Keratinocyte (primary cell): Measurements from ENCODE around the gene DHX35.

Experiments used
- CTCF ChIP-seq, 3 experiments: IDR thresholded peaks in 1 of 3; conservative IDR thresholded peaks in 1 of 3; optimal IDR thresholded peaks in 1 of 3; 2 replicates in 2 of 3; 3 replicates in 1 of 3; pipeline versions ENCODE3 to v1.5.1; 2011; ENCODE audit warnings: low read length in 3 of 3, mild to moderate bottlenecking in 3 of 3, moderate library complexity in 2 of 3, control low read depth in 1 of 3, inconsistent platforms in 1 of 3; ENCODE audit not compliant: insufficient read depth in 2 of 3; ENCODE audit errors: extremely low read depth in 1 of 3
- EZH2 ChIP-seq: IDR thresholded peaks from one replicate; pipeline ENCODE4 v1.6.1; 2012; ENCODE audit warnings: inconsistent platforms, mild to moderate bottlenecking, low read length, moderate library complexity

GRCh38 chr20:38969708-38970107 is 7.6 kb downstream of the DHX35 start:
- TF ChIP-seq CTCF (optimal IDR thresholded peaks at IDR 0.05 in 1 of 3, IDR thresholded peaks at IDR 0.05 in 1 of 3, conservative IDR thresholded peaks at IDR 0.05 in 1 of 3; ENCODE audit: extremely low read depth in 1 of 3, insufficient read depth in 2 of 3, low read length in 3 of 3) (no peak), EZH2 (no peak)
